HG03521 (cell line): Measurements from ENCODE around the gene CATSPERZ.
A peak's percentile ranks its signal among the peaks of the same experiment; 100 is the strongest.

Source experiments
- ATAC-seq: cut with Tn5 transposase; IDR thresholded peaks from one replicate; pipeline ENCODE4 v1.9.1; 2021; ENCODE audit warnings: mild to moderate bottlenecking, moderate library complexity; ENCODE audit not compliant: unreplicated experiment

CATSPERZ gene

DNA sequence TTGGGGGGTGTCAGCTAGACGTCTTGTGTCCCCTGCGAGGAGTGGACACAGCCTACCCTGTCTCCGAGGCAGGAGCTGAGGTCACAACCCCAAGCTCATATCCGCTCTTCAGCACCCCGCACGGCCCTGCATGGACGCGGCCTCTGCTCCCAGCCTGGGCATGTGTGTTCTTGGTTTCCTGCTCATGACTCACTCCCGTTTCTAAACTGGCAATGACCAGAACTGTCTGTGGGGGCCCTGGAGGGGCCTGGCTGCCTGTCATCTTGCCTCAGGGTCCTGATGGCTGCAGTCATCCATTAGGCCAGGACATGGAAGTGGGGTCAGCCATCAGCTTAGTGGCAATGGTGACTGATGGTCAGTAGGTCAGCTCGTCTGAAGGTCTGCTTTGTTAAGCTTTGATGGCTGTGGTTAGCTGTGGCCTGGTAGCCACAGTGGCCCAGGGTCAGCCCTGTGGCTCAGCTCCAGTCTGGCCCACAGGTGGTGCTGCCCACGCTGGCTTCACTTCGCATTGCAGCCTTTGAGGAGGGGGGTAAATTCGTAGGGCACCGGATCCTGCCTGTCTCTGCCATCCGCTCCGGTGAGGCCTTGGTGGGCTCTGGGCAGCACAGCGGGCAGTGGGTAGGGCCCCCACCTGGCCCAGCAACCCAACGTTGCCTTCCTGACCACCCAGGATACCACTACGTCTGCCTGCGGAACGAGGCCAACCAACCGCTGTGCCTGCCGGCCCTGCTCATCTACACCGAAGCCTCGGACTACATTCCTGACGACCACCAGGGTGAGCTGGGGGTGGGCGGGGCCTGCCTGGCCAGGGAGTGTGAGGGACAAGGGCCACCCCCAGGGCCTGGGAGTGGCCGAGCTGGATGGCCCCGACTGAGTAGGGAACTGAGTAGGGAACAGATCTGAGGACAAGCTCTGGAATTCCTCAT, 36.9 kb upstream of the CATSPERZ start:
- ATAC-seq: no peak

DNA sequence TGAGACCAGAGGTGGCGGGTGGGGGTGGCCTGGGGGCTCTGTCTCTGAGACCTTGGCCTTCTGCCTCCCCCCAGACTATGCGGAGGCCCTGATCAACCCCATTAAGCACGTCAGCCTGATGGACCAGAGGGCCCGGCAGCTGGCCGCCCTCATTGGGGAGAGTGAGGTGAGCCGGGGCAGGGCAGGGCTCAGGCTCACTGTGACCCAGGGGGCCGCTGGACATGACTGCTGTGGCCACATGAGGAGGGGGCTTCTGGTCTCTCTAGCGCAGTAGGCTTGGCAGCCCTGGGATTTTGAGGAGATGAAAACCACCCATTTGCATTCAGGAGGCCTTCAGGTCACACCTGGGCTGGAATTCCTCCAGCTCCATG, 36.2 kb upstream of the CATSPERZ start:
- no peak for ATAC-seq

DNA sequence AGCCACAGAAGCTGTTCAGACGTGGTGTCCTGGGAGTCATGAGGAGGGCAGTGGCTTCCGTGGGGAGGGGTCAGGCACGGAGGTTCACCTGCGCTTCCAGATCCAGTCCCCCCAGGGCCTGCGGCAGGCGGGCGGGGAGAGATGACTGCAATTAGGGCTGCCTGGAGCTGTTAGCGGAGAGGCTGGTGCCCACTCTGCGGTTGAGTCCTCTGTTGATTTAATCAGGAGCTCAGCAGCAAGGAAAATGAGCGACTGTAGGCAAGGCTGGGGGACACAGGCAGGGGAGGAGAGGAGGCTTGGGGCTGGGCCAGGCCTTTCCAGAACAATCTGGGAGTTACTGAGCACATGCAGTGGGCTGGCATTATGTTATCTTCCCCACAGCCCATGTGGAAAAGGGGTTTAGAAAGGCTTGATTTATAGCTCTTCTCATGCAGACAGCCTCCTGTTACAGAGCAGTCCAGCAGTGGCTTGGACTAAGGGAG, 35.7 kb upstream of the CATSPERZ start:
- ATAC-seq: no peak

DNA sequence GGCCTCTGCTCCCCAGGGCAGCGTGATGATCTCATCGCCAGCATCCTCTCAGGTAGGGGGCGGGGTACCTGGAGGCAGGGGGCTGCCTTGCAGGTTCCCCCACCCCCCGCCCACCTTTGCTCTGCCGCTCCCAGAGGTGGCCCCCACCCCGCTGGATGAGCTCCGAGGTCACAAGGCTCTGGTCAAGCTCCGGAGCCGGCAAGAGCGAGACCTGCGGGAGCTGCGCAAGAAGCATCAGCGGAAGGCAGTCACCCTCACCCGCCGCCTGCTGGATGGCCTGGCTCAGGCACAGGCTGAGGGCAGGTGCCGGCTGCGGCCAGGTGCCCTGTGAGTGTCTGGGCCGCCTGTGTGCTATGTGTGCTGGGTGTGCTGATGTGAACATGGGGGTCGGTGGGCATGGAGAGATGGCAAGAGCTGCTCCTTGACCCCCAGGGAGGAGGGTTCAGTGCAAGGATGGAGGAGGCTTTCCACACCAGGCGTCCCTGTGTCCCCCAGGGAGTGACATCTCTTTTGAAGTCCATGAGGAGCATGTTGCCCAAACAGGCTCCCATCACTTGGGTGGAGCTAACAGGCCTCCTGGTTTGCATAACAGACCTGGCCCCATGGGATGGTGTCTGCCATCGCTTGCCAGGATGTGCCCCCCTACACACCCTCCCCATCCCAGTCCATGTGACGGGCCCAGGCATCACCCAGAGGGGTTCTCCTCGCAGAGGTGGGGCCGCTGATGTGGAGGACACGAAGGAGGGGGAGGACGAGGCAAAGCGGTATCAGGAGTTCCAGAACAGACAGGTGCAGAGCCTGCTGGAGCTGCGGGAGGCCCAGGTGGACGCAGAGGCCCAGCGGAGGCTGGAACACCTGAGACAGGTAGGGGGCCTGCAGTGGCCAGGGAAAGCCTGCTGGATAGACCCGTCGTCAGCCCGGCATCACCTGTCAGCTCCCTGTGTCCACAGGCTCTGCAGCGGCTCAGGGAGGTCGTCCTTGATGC, 34.7 kb upstream of the CATSPERZ start:
- no peak for ATAC-seq

DNA sequence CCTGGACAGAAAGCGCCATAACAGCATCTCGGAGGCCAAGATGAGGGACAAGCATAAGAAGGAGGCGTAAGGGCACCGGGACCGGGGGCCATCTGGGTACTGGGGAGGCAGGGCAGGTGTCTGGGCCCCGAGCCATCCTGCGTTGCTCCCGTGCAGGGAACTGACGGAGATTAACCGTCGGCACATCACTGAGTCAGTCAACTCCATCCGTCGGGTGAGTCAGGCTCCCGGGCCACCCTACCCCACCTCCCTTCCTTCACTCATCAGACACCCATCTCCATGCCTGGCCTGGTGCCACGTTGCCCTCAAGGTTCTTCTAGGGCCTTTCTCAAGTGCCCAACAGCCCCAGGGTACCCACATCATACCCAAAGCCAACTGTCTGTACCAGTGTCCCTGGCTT, 33.8 kb upstream of the CATSPERZ start:
- no peak for ATAC-seq

DNA sequence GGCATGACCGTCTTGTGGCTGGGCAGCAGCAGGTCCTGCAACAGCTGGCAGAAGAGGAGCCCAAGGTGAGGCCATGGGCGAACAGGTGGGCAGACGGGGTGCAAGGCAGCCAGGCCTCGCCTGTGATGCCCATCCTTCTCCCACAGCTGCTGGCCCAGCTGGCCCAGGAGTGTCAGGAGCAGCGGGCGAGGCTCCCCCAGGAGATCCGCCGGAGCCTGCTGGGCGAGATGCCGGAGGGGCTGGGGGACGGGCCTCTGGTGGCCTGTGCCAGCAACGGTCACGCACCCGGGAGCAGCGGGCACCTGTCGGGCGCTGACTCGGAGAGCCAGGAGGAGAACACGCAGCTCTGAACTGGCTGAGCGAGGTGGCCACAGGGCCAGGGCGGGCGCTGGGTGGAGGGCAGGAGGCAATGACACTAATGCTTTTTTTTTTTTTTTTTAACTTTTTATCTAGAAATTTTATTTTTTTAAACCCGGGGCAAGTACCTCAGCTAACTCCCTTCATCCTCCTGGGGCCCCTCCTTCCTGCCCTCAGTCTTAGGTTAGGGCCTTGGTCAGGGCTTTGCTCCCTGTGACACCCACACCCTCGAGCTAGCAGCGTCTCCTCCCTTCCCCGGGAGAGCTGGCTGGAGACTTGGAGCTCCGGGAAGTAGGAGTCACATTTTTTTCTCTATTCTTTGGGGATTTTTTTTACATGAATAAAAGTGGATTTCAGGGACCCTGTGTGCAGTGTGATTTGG, 32.8 kb upstream of the CATSPERZ start:
- ATAC-seq: no peak

DNA sequence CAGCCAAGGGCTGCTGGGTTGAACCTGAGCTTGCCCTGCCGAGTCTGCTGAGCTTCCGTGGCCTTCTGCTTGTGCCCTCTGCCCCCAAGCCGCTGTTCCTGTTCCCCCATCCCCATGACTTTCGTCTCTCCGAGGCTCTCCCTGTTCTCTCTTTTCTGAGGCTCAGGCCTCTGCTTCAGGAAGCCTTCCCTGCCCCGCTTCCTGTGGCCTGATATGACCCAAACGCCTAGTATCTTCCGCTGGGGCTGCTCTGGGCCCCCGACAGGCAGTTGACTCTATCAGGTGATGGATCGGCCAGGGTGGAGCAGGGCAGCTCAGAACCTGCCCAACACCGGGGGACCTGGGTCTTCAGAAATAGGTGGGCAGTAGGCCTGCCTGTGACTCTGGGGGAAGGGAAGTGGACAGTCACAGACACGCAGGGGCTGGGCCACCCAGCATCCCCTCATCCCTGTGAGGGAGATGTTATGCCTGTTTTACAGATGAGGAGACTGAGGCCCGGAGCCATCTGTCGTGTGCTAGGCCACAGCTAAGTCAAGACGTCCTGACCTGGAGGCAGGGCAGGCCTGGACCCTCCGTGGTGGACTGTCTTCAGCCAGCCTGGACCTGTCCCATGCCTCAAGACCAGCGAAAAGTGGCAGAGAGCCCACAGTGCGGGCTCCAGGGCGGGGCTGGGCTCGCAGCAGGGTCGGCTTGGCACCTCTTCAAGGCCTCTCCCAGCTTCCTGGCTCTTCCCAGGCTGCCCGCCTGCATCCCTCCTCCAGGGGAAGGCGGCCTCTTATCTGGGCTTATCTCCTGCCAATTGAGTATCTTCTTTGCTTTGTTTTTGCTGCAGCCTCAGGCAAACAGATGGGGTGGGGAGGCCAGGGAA, 31.9 kb upstream of the CATSPERZ start:
- ATAC-seq: no peak

DNA sequence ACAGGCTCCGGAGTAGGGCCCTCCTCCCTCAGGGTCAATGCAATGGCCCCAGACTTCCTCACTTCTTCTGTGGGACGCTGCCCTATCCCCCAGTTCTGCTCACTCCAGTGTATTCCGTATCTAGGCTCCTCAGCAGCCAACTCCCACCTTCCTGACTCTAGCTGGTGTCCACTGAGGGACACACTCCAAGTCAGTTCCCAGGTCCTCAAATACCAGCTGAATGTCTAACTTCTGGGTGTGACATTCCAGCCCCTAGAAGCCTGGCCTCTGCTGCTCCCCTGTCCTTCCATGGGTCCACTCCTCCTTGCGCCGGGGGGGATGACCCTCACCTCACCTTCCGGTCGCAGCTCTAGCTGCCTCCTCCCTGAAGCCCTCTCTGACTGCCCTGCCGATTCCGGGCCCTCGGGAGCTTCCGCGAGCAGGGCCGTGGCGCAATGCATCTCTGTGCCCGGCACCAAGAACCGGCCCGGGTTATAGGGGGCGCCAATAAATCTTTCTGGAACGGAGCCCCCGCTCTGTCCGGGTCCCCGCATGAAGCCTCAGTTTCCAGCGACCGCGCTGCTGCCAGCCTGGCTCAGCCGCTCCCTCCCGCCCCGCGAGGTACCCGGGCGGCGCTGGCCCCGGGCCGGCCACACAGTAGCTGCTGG, 31.1 kb upstream of the CATSPERZ start:
- ATAC-seq: peak; percentile 7

DNA sequence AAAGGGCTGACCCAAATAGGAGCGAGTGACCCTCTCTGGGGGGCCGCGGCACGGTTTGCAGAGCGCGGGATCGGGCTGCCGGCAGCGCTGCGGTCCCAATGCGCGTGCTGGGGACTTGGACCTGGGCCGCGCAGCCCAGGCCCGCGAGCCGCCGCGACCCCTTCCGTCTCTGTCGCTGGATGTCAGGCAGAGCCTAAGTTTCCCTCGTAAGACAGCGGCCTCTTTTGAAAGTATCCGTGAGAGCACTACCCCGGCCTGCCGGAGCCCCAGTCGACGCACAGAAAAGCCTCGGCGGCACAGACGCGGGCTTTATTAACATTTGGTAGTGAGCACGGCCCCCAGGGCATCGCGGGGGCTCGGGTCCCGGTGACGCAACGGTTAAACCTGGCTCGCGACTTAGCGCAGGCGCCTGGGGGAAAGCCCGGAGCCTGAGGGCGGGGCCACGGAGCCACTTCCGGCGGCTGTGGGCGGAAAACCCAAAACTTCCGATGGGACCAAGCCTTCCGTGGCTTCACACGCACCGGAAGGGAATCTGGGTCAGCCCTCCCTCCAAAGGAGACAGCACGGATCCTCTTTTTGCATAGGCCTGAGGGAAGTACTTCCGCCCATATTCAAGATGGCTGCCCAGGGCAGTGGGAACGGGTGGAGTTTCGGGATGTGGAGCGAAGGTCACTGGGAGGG, 30.5 kb upstream of the CATSPERZ start:
- ATAC-seq: peak; percentile 58

DNA sequence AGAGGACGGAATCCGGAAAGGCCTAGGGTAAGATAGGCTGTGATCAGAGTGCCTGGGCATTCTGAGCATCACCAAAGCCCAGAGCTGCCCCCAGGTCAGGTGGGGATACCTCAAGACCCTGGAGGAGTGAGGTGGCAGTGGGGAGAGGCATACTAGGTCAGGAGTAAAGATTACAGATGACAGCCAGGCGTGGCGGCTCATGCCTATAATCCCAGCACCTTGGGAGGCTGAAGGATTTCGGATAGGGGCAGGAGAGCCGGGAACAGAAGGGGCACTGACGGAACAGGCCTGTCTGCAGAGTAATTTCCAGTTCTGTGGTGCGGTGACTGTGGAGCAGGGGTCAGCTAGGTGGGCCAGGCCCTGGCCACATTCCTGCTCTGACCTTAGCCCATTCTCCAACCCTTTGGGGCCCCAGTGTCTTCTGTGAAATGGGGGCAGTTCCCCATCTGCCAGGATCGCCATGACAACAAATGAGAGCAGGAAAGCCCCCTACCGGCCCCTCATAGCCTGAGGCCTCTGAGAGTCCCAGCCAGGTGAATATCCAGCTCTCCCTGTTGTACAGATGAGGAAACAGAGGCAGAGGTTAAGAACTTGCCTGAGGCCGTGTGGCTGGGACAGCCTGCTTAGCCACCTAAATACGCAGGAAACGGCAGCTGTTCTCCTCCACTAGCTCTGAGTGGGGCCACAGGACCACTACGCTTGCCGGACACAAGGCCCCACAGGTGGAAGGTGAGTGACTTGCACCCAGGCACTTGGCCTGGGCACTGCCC, 24.9 kb upstream of the CATSPERZ start:
- ATAC-seq: no peak

DNA sequence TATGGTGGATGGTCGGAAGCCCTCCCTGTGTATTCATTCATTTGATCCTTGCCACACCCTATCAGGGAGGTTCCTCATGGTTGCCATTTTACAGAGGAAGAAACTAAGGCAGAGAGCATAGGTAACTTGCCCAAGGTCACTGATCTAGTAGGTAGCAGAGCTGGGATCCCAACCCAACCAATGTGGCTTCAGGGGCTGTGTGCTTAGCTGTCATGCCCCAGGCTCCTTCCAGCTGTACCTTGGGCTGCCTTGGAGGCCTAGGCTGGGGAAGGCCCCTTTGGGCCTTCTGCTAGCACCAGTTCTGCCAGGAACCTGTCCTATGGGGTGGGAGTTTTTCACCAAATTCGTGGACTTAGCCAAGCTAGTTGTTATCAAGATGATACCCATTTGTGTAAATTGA, 24.3 kb upstream of the CATSPERZ start:
- ATAC-seq: no peak

DNA sequence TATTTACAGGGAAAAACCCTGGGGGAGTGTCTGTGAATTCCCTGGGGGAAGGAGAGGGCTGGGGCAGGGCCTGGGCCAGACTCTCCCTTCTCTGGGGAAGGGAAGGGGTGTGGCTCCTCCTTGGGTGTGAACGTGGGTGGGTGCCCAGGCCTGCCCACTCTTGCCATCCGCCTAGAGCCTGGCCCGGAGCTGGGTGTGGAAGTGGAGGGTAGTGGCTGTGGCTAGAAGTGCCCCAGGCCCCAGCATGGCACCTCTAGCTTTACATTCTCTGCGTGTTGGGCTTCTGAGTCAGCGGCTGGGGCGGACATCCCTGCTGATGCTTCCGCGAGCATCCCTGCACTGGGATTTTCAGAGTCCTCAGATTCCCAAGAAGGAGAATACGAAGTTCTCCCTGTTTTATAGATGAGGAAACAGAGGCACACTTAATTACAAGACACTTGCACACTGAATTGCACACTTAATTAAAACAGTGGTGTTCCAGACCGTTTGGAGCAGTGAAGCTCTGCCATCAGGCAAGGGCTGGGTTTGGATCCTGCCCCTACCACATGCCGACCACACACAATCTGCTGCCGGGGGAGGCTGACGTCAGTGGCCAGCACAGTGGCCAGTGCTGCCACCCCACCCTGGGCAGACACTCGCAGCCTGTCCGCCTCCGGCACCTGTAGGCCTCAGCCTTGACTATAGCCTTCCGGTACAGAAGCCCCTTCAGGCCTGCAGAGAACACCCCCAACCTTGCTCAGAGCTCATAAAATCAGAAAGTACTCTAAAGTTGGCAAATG, 23.3 kb upstream of the CATSPERZ start:
- no peak for ATAC-seq

DNA sequence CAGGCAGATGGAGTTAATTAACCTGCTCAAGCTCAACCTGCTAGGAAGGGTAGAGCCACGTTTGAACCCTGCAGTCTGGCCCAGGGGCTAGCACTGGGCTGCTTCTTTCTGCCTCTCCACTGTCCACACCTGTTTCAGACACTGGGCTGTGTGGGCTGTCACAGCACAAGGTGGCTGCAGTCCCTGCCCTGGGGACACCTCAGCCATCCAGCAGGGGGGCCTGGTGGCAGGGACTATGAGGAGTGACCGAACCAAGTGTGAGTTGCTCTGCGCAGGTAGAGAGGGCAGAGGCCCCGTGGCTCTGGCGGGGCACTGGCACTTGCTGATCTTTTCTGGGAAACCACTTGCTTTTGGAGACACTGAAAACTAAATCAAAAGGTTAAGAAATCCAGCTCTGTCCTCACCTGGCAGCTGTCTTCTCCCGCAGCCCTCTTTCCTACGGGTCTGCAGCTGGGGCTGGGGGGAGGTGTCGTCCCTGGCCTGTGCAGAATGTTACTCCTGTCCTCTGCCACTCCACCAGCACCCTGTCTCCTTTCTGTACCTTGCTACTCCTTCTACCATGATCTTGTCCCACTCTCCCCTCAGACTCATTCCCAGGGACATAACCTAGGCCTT, 21.5 kb upstream of the CATSPERZ start:
- ATAC-seq: no peak

DNA sequence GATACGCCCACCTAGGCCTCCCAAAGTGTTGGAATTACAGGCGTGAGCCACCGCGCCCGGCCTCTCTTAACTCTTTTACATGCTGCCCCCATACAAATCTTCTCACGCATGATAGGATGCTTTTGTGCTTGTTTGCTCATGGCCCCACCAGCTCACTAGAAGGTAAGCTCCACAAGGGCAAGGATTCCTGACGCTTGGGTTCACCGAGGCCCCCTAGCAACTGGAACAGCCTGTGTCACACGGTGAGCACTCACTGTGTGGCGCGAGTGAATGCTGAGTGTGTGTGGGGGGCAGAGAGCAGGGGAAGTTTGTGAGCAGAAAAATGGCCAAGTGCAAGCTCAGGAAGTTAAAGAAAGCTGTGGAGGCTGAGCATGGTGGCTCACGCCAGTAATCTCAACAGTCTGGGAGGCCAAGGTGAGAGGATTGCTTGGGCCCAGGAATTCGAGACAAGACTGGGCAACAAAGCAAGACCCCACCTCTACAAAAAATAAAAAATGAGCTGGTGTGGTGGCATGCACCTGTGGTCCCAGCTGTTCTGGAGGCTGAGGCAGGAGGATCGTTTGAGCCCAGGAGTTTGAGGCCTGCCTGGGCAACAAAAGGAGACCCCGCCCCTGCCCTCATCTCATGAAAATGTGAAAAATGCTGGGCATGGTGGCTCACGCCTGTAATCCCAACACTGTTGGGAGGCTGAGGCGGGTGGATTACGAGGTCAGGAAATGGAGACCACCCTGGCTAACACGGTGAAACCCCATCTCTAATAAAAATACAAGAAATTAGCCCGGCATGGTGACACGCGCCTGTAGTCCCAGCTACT, 18.0 kb upstream of the CATSPERZ start:
- ATAC-seq: no peak

DNA sequence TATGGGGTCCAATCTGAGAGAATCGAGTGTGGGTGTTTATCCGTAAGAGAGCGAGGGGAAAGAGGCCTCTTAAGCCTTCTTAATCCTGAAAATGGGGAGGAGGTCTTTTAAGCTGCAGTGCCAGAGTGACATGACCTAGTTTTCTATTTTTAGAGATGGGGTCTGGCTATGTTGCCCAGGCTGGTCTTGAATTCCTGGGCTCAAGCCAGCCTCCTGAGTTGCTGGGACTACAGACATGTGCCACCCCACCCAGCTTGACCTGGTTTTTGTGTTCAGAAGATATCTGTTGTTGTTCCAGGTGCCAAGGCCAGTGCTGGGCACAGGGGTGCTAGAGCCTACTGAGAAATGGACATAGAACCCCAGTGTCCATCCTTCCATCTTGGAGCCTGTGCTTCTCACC, 17.1 kb upstream of the CATSPERZ start:
- no peak for ATAC-seq
